Measurements from ENCODE around the gene SF3B3. TPM values are rescaled to one million over a fixed set of nuclear protein-coding genes. Genes with fewer than 3 reads are reported as not detected.
"Not testable (repeated sequence)": the region's sequence is repeated elsewhere in the genome, so short reads cannot be mapped to it uniquely, and the experiment has no call there.

Gene SF3B3
- total RNA-seq, 1 donor from 2014 or later: 129 TPM

DNA sequence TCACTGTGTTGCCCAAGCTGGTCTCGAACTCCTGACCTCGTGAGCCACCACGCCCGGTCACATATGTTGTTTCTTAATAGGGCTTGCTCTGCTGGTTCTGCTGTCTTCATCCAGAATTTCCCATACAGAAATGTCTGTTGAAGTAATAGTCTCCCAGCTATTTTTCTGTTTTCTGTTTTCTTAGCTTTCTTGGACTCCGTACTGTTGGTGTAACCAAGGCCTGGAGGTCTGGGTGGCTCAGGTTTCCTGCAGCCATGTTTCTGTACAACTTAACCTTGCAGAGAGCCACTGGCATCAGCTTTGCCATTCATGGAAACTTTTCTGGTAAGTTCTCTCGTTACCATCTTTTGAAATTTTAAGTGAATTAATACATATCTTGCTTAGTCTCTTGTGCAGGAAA lies 2.8 kb downstream of the SF3B3 start:
- Histone ChIP-seq H3K9me3 (replicated peaks) (no peaks in the 10 kb centered on the region), H3K4me1 (peaks cover 82% of the 10 kb centered on the region), H3K4me3 (no peak overlapping the region), H3K27ac (replicated peaks) (no peak overlapping the region), H3K27me3 (ENCODE audit: low read depth) (no peaks in the 10 kb centered on the region), H3K36me3 (peaks cover 48% of the 10 kb centered on the region)
- intact Hi-C loops (cut with micrococcal nuclease): loop anchor here (5.0 kb wide), 1 partner anchor 126 kb away; no protein-coding TSS in a partner anchor
- DNase-seq: no peak
- TF ChIP-seq, protein P1, sequence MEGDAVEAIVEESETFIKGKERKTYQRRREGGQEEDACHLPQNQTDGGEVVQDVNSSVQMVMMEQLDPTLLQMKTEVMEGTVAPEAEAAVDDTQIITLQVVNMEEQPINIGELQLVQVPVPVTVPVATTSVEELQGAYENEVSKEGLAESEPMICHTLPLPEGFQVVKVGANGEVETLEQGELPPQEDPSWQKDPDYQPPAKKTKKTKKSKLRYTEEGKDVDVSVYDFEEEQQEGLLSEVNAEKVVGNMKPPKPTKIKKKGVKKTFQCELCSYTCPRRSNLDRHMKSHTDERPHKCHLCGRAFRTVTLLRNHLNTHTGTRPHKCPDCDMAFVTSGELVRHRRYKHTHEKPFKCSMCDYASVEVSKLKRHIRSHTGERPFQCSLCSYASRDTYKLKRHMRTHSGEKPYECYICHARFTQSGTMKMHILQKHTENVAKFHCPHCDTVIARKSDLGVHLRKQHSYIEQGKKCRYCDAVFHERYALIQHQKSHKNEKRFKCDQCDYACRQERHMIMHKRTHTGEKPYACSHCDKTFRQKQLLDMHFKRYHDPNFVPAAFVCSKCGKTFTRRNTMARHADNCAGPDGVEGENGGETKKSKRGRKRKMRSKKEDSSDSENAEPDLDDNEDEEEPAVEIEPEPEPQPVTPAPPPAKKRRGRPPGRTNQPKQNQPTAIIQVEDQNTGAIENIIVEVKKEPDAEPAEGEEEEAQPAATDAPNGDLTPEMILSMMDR (IDR thresholded peaks at IDR 0.05; ENCODE audit: borderline replicate concordance): no peak

DNA sequence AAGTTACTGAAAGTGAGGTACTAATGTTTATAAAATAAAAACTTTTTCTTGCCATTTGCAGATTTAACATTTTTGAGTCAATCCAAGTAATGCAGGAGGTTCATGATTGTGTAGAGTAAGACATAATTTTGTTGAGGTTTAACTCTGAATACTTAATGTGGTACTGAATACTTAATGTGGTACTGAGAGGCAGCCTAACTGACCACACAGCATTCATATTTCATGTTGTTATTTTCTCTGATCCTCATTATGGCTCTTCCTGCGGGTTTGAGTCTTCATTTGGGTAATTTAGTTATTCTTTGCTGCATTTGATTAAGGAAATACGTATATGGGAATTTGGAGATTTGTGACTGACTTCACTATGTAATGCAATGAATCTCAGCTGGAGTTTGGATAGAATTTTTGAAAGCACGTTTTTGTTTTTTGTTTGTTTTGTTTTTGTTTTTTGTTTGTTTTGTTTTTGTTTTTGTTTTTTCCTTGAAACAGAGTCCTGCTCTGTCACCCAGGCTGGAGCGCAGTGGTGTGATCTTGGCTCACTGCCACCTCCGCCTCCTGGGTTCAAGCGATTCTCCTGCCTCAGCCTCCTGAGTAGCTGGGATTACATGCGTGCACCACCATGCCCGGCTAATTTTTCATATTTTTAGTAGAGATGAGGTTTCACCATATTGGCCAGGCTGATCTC lies 3.8 kb downstream of the SF3B3 start:
- H3K27ac ChIP-seq (replicated peaks): no peak overlapping the region
- no peaks in the 10 kb centered on the region for H3K9me3 ChIP-seq (replicated peaks)
- peaks cover 75% of the 10 kb centered on the region for H3K4me1 ChIP-seq
- no peak overlapping the region for H3K4me3 ChIP-seq
- H3K27me3 ChIP-seq (ENCODE audit: low read depth): no peaks in the 10 kb centered on the region
- intact Hi-C loops (cut with micrococcal nuclease): loop anchor here (5.0 kb wide), 1 partner anchor 125 kb away; no protein-coding TSS in a partner anchor
- no peak for DNase-seq
- TF ChIP-seq, protein P1 (IDR thresholded peaks at IDR 0.05; ENCODE audit: borderline replicate concordance): no peak
- peaks cover 58% of the 10 kb centered on the region for H3K36me3 ChIP-seq

DNA sequence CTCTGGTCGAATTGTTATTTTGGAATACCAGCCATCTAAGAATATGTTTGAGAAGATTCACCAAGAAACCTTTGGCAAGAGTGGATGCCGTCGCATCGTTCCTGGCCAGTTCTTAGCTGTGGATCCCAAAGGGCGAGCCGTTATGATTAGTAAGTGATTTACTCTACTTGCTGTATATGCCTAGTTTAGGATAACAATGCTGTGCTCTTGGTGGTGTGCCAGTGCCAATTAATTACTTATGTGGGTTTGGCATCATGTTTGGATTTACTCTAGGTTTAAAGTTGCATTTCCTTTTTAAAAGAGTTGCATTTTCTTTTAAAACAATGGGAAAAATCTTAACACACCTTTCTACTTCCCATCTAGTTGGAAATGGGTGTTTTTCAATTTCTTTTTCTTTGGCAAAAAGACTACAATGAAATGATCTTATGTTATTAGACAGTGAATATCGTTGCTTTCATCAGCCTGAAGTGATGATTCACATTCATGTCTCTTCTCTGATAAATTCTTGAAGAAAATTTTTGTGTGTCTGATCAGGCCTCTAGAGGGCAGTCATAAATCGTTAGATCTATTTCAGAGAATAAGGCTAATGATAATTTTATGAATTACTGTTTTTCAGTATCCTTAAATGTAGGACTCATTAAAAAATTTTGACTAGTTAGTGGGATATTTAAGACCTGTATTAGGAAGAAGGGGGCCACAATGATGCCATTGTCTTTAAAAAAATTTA lies 5.6 kb downstream of the SF3B3 start:
- no peak for DNase-seq
- no peaks in the 10 kb centered on the region for H3K27me3 ChIP-seq (ENCODE audit: low read depth)
- H3K36me3 ChIP-seq: peaks cover 76% of the 10 kb centered on the region
- H3K4me1 ChIP-seq: peaks cover 61% of the 10 kb centered on the region
- H3K9me3 ChIP-seq (replicated peaks): no peaks in the 10 kb centered on the region
- TF ChIP-seq, protein P1 (IDR thresholded peaks at IDR 0.05; ENCODE audit: borderline replicate concordance): peak; percentile 68
- intact Hi-C loops (cut with micrococcal nuclease): loop anchor here (5.0 kb wide), 1 partner anchor 123 kb away; no protein-coding TSS in a partner anchor
- no peak overlapping the region for H3K27ac ChIP-seq (replicated peaks)
- H3K4me3 ChIP-seq: no peak overlapping the region

DNA sequence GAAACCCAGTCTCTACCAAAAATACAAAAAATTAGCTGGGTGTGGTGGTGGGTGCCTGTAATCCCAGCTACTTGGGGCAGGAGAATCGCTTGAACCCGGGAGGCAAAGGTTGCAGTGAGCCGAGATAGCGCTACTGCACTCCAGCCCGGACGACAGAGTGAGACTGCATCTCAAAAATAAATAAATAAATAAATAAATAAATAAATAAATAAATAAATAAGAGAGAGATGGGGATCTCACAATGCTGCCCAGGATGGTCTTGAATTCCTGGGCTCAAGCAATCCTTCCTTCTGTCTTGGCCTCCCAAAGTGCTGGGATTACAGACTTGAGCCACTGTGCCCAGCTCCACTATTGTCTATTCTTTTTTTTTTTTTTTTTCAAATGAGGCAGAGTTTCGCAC lies 6.3 kb downstream of the SF3B3 start:
- H3K27me3 ChIP-seq (ENCODE audit: low read depth); H3K4me3 ChIP-seq; DNase-seq; H3K9me3 ChIP-seq (replicated peaks); H3K27ac ChIP-seq (replicated peaks): not testable (repeated sequence)
- Histone ChIP-seq H3K4me1 (peaks cover 54% of the 10 kb centered on the region), H3K36me3 (peaks cover 83% of the 10 kb centered on the region)
- intact Hi-C loops (cut with micrococcal nuclease): loop anchor here (5.0 kb wide), 1 partner anchor 122 kb away; no protein-coding TSS in a partner anchor

DNA sequence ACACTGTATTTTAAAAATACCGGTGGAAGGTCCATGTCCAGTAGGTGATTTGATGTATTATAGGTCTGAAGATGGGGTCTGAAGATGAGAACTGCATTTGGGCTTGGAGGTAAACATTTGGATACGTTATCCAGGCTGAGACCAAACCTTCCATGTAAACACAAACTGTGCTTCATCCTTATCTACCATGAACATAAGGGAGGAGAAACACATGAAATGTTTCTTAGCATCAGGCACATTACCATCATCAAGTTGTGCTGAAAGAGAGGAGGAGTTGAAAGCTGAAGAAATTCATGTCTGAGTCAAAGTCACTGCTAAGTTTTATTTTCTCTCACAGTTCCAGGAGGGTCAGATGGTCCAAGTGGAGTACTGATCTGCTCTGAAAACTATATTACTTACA lies 11.4 kb downstream of the SF3B3 start:
- intact Hi-C loops (cut with micrococcal nuclease): no loop called here
- peaks cover 100% of the 10 kb centered on the region for H3K36me3 ChIP-seq

More for the DNA sequence above, 11.4 kb downstream of the SF3B3 start:
- H3K9me3 ChIP-seq (replicated peaks): no peaks in the 10 kb centered on the region
- no peak overlapping the region for H3K4me3 ChIP-seq
- no peak for DNase-seq
- H3K4me1 ChIP-seq: peaks cover 4% of the 10 kb centered on the region
- H3K27me3 ChIP-seq (ENCODE audit: low read depth): no peaks in the 10 kb centered on the region
- TF ChIP-seq, protein P1 (IDR thresholded peaks at IDR 0.05; ENCODE audit: borderline replicate concordance): no peak
- H3K27ac ChIP-seq (replicated peaks): no peak overlapping the region
